ENCODE data around the gene WAC. TPM values are rescaled to one million over a fixed set of nuclear protein-coding genes. Genes with fewer than 3 reads are reported as not detected.

The WAC gene
- total and polyA plus RNA-seq, 10 of the 15 experiments (the other 5 are each of a cell fraction or from before 2014, with no cell fraction given), result 26.5 to 131 (median 69.4) TPM

- TF ChIP-seq MLLT1 (IDR thresholded peaks at IDR 0.05) (peak; percentile 75), CREM (IDR thresholded peaks at IDR 0.05; ENCODE audit: low read depth) (peak; percentile 9; the same call in 1 of the 2 replicates), PRDM15 (CRISPR knock-in tag; IDR thresholded peaks at IDR 0.05) (no peak), ZBTB4 (CRISPR knock-in tag; IDR thresholded peaks at IDR 0.05) (no peak), SREBF2 (IDR thresholded peaks at IDR 0.05; ENCODE audit: low read length) (no peak), PKNOX1 (IDR thresholded peaks at IDR 0.05) (peak; percentile 43), ZBTB40 (IDR thresholded peaks at IDR 0.05; ENCODE audit: borderline replicate concordance) (peak; percentile 91), POLR2AphosphoS2 (IDR thresholded peaks at IDR 0.05; ENCODE audit: low read depth, low read length) (peak; percentile 81), SUZ12 (IDR thresholded peaks at IDR 0.05; ENCODE audit: unreplicated experiment) (no peak), SMAD1 (IDR thresholded peaks at IDR 0.05; ENCODE audit: low read depth, partially characterized antibody) (peak; percentile 74), ZNF622 (IDR thresholded peaks at IDR 0.05) (no peak)
Measured at GRCh38 chr10:28532337-28533185, at the start of gene WAC (continued).
